CD14-positive monocyte (primary cell): ENCODE results near the gene CLCN5. TPM values are rescaled to one million over a fixed set of nuclear protein-coding genes. Genes with fewer than 3 reads are reported as not detected.

Source experiments
- DNase-seq, 3 donors: peaks; one replicate each; pipeline ENCODE4 v3.0.0-alpha.2; 2011 to 2022
- H2AFZ ChIP-seq: 2 replicates; pipeline ENCODE4 v1.6.0; 2012; ENCODE audit warnings: mild to moderate bottlenecking, low read depth, low read length, inconsistent platforms; ENCODE audit not compliant: insufficient read depth, poor library complexity, severe bottlenecking
- H3K27ac ChIP-seq, 2 donors: 1 replicate in 1 of 2; 2 replicates in 1 of 2; pipeline ENCODE4 v1.5.1; 2012 to 2013; ENCODE audit warnings: low read length in 2 of 2, control low read depth in 1 of 2, inconsistent platforms in 1 of 2, low read depth in 1 of 2, mild to moderate bottlenecking in 1 of 2
- H3K27me3 ChIP-seq, 2 donors: one replicate each; pipeline versions ENCODE4 v1.6.0 to v1.6.1; 2011 to 2013; ENCODE audit warnings: low read length in 2 of 2; ENCODE audit not compliant: control insufficient read depth in 2 of 2, insufficient read depth in 2 of 2
- H3K36me3 ChIP-seq, 2 donors: replicated peaks in 1 of 2; 1 replicate in 1 of 2; 2 replicates in 1 of 2; pipeline versions ENCODE4 v1.5.1 to v1.6.1; 2012 to 2013; ENCODE audit warnings: low read length in 2 of 2, control low read depth in 1 of 2, inconsistent platforms in 1 of 2, mild to moderate bottlenecking in 1 of 2; ENCODE audit not compliant: insufficient read depth in 2 of 2, control insufficient read depth in 1 of 2
- H3K4me1 ChIP-seq, 2 donors: 1 replicate in 1 of 2; 2 replicates in 1 of 2; pipeline versions ENCODE4 v1.5.1 to v1.6.1; 2012 to 2013; ENCODE audit warnings: low read length in 2 of 2, control low read depth in 1 of 2, inconsistent platforms in 1 of 2, mild to moderate bottlenecking in 1 of 2, moderate library complexity in 1 of 2; ENCODE audit not compliant: insufficient read depth in 2 of 2, control insufficient read depth in 1 of 2
- H3K4me2 ChIP-seq: replicated peaks from 2 replicates; pipeline ENCODE3; 2012; ENCODE audit warnings: low read length, moderate library complexity, mild to moderate bottlenecking; ENCODE audit not compliant: poor library complexity, severe bottlenecking; ENCODE audit errors: extremely low read depth
- H3K4me3 ChIP-seq, 3 experiments: fragments of 200-600 bp in 1 of 3; sonication (generic) in 1 of 3; replicated peaks in 1 of 3; 1 replicate in 2 of 3; 2 replicates in 1 of 3; pipeline ENCODE4 v1.5.1; 2011 to 2013; ENCODE audit warnings: low read length in 3 of 3, mild to moderate bottlenecking in 3 of 3, control low read depth in 2 of 3, low read depth in 2 of 3, inconsistent platforms in 1 of 3, moderate library complexity in 1 of 3
- H3K79me2 ChIP-seq: 2 replicates; pipeline ENCODE4 v1.6.0; 2012; ENCODE audit warnings: mild to moderate bottlenecking, control low read depth, inconsistent platforms, low read length, moderate library complexity; ENCODE audit not compliant: insufficient read depth
- H3K9ac ChIP-seq: 2 replicates; pipeline ENCODE4 v1.6.0; 2017; ENCODE audit warnings: low read length, mild to moderate bottlenecking; ENCODE audit not compliant: insufficient read depth, poor library complexity, severe bottlenecking
- H3K9me3 ChIP-seq, 2 donors: replicated peaks in 1 of 2; 1 replicate in 1 of 2; 2 replicates in 1 of 2; pipeline versions ENCODE4 v1.5.1 to v1.6.1; 2012 to 2013; ENCODE audit warnings: low read length in 2 of 2, control low read depth in 1 of 2; ENCODE audit not compliant: control insufficient read depth in 1 of 2, insufficient read depth in 1 of 2
- H4K20me1 ChIP-seq: 2 replicates; pipeline ENCODE4 v1.6.0; 2012; ENCODE audit warnings: mild to moderate bottlenecking, low read length, control low read depth, moderate library complexity; ENCODE audit not compliant: insufficient read depth
- H3K27ac Mint-ChIP-seq, 7 donors: one replicate each; pipeline ENCODE4 v1.8.0; 2020; ENCODE audit warnings: mild to moderate bottlenecking in 7 of 7, mixed read lengths in 7 of 7, moderate library complexity in 6 of 7, inconsistent platforms in 2 of 7
- H3K27me3 Mint-ChIP-seq, 3 donors: one replicate each; pipeline ENCODE4 v1.8.0; 2021 to 2022; ENCODE audit warnings: low read depth in 3 of 3, mild to moderate bottlenecking in 3 of 3, mixed read lengths in 3 of 3, moderate library complexity in 3 of 3, inconsistent platforms in 1 of 3
- H3K36me3 Mint-ChIP-seq, 2 donors: one replicate each; pipeline ENCODE4 v1.8.0; 2020; ENCODE audit warnings: mixed read lengths in 2 of 2, inconsistent platforms in 1 of 2, mild to moderate bottlenecking in 1 of 2
- H3K4me1 Mint-ChIP-seq: one replicate; pipeline ENCODE4 v1.8.0; 2020; ENCODE audit warnings: mild to moderate bottlenecking, mixed read lengths
- H3K4me3 Mint-ChIP-seq, 2 donors: one replicate each; pipeline ENCODE4 v1.8.0; 2020; ENCODE audit warnings: mild to moderate bottlenecking in 2 of 2, mixed read lengths in 2 of 2, moderate library complexity in 1 of 2
- H3K9me3 Mint-ChIP-seq, 7 donors: one replicate each; pipeline ENCODE4 v1.8.0; 2020 to 2022; ENCODE audit warnings: mixed read lengths in 7 of 7, mild to moderate bottlenecking in 6 of 7, moderate library complexity in 6 of 7, inconsistent platforms in 2 of 7
- CTCF ChIP-seq: fragments of 200-600 bp; IDR thresholded peaks from one replicate; pipeline ENCODE4 v1.8.0; 2022; ENCODE audit warnings: antibody characterized with exemption, mild to moderate bottlenecking
- WGBS: methylation state at CpG from one replicate; pipeline ENCODE4 v1.1.5; 2013; ENCODE audit warnings: missing lambda C conversion rate; ENCODE audit not compliant: insufficient coverage; 5-methylcytosine and 5-hydroxymethylcytosine counted together
- intact Hi-C, 2 donors: fragments of 100-400 bp; cut with micrococcal nuclease; formaldehyde crosslinking; loops; one replicate each; pipeline versions ENCODE4 v1.15.0 to v1.15.1; 2023
- polyA plus RNA-seq, 3 donors: library from polyadenylated mRNA; depleted of rRNA in 1 of 3; unstranded in 2 of 3; stranded (reverse) in 1 of 3; fragments of 300-500 nt in 2 of 3; fragments of >200 nt in 1 of 3; fragmentation: Illumina TruSeq in 2 of 3; gene quantifications; 1 replicate in 2 of 3; 2 replicates in 1 of 3; pipeline ENCODE4 v1.2.3, GENCODE V29; 2012 to 2021

The CLCN5 gene
- polyA plus RNA-seq, 3 donors: 4.1 to 4.2 (median 4.1) TPM

- TF ChIP-seq CTCF: no peak
- Histone ChIP-seq H4K20me1 (no peaks in the 10 kb centered on the region), H3K4me3 (no peak overlapping the region), H3K9ac (no peak overlapping the region), H3K27ac (no peak overlapping the region), H3K4me1 (no peaks in the 10 kb centered on the region), H2AFZ (no peak overlapping the region), H3K36me3 (peaks cover 0 to 8% of the 10 kb centered on the region in 2 donors), H3K4me2 (no peak overlapping the region), H3K79me2 (no peaks in the 10 kb centered on the region), H3K27me3 (no peaks in the 10 kb centered on the region), H3K9me3 (no peaks in the 10 kb centered on the region)
- no peak overlapping the region for H3K27ac Mint-ChIP-seq
- peaks cover 0 to 3% (median 0%) of the 10 kb centered on the region in 3 donors for H3K27me3 Mint-ChIP-seq
- H3K4me1 Mint-ChIP-seq: no peaks in the 10 kb centered on the region
- peaks cover 11 to 14% of the 10 kb centered on the region in 2 donors for H3K36me3 Mint-ChIP-seq
- DNase-seq: no peak
- no CpG with 5 or more reads among the region's 3 CpGs for WGBS
- H3K9me3 Mint-ChIP-seq: peaks cover 0 to 2% (median 0%) of the 10 kb centered on the region in 7 donors
- intact Hi-C loops: no loop called here
- no peak overlapping the region for H3K4me3 Mint-ChIP-seq
Measured at GRCh38 chrX:50045823-50046222, 123.4 kb downstream of the CLCN5 start.

GRCh38 chrX:50049228-50049627 is 126.8 kb downstream of the CLCN5 start:
- no peaks in the 10 kb centered on the region for H3K79me2 ChIP-seq
- no peaks in the 10 kb centered on the region for H3K27me3 ChIP-seq
- H3K27me3 Mint-ChIP-seq: peaks cover 0 to 1% (median 0%) of the 10 kb centered on the region in 3 donors
- intact Hi-C loops: no loop called here
- WGBS: no CpG with 5 or more reads among the region's 1 CpG
- no peaks in the 10 kb centered on the region for H3K36me3 ChIP-seq
- peaks cover 0 to 2% (median 0%) of the 10 kb centered on the region in 7 donors for H3K9me3 Mint-ChIP-seq
- no peak overlapping the region for H3K27ac Mint-ChIP-seq
- no peak overlapping the region for H3K27ac ChIP-seq
- peaks cover 8 to 9% of the 10 kb centered on the region in 2 donors for H3K36me3 Mint-ChIP-seq
- no peaks in the 10 kb centered on the region for H4K20me1 ChIP-seq
- no peaks in the 10 kb centered on the region for H3K4me1 ChIP-seq
- no peaks in the 10 kb centered on the region for H3K9me3 ChIP-seq
- H3K9ac ChIP-seq: no peak overlapping the region
- H3K4me3 ChIP-seq: no peak overlapping the region
- no peak overlapping the region for H3K4me3 Mint-ChIP-seq
- H3K4me1 Mint-ChIP-seq: no peaks in the 10 kb centered on the region
- TF ChIP-seq CTCF: no peak
- no peak for DNase-seq
- no peak overlapping the region for H2AFZ ChIP-seq
- H3K4me2 ChIP-seq: no peak overlapping the region
